H1 (cell line): ENCODE results near the gene USP36. TPM values are rescaled to one million over a fixed set of nuclear protein-coding genes. Genes with fewer than 3 reads are reported as not detected.

Experiments
- CTCF ChIP-seq, 3 experiments: IDR thresholded peaks; 1 replicate in 2 of 3; 2 replicates in 1 of 3; pipeline versions ENCODE4 v1.5.1 to v1.6.1; 2011; ENCODE audit warnings: low read length in 3 of 3, mild to moderate bottlenecking in 3 of 3, inconsistent platforms in 2 of 3, low read depth in 1 of 3, moderate library complexity in 1 of 3; ENCODE audit not compliant: insufficient read depth in 1 of 3; ENCODE audit errors: control extremely low read depth in 1 of 3
- NANOG ChIP-seq: IDR thresholded peaks from 2 replicates; pipeline ENCODE4 v1.6.1; 2011; ENCODE audit warnings: low read length, low read depth, mild to moderate bottlenecking, inconsistent platforms; ENCODE audit not compliant: insufficient read depth, poor library complexity, severe bottlenecking
- polyA plus RNA-seq, 7 experiments: library from polyadenylated mRNA; depleted of rRNA in 3 of 7; stranded (reverse) in 5 of 7; unstranded in 2 of 7; fragments of >200 nt in 5 of 7; fragments of 200-250 nt in 2 of 7; gene quantifications; 1 replicate in 5 of 7; 2 replicates in 1 of 7; 4 replicates in 1 of 7; pipeline versions ENCODE4 v1.2.1 to v1.2.3, GENCODE V29; 2011 to 2013; ENCODE audit warnings: missing spikeins in 2 of 7, mixed read lengths in 2 of 7
- total RNA-seq: library from RNA; stranded (reverse); fragmentation: NEBNext Ultra II Directional; extraction: Animal tissue kit (Norgen Biotek cat#: 25700); gene quantifications from 2 replicates; pipeline ENCODE4 v1.2.1, GENCODE V29; 2021
- TF ChIP-seq, protein P1 (sequence below): IDR thresholded peaks from 2 replicates; pipeline ENCODE4 v1.6.1; 2012; ENCODE audit warnings: low read length, inconsistent platforms
- TF ChIP-seq, protein P2 (sequence below): fragments of 300-600 bp; sonication (generic); IDR thresholded peaks from 2 replicates; pipeline ENCODE4 v1.7.1; 2012; ENCODE audit warnings: low read length, moderate library complexity, mild to moderate bottlenecking, inconsistent platforms; ENCODE audit not compliant: insufficient replicate concordance

The USP36 gene
- total and polyA plus RNA-seq, 2 of the 8 experiments (the other 6 are each of a cell fraction or from before 2014, with no cell fraction given): 40.7 to 67.7 TPM

GRCh38 chr17:78879635-78880186 is 39.1 kb upstream of the USP36 start (continued):
- TF ChIP-seq, protein P1, sequence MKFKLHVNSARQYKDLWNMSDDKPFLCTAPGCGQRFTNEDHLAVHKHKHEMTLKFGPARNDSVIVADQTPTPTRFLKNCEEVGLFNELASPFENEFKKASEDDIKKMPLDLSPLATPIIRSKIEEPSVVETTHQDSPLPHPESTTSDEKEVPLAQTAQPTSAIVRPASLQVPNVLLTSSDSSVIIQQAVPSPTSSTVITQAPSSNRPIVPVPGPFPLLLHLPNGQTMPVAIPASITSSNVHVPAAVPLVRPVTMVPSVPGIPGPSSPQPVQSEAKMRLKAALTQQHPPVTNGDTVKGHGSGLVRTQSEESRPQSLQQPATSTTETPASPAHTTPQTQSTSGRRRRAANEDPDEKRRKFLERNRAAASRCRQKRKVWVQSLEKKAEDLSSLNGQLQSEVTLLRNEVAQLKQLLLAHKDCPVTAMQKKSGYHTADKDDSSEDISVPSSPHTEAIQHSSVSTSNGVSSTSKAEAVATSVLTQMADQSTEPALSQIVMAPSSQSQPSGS: no peak
- TF ChIP-seq NANOG (no peak), CTCF (IDR thresholded peaks at IDR 0.05; ENCODE audit: control extremely low read depth in 1 of 3, insufficient read depth in 1 of 3, low read depth in 1 of 3, low read length in 3 of 3) (no peak)
- TF ChIP-seq, protein P2, sequence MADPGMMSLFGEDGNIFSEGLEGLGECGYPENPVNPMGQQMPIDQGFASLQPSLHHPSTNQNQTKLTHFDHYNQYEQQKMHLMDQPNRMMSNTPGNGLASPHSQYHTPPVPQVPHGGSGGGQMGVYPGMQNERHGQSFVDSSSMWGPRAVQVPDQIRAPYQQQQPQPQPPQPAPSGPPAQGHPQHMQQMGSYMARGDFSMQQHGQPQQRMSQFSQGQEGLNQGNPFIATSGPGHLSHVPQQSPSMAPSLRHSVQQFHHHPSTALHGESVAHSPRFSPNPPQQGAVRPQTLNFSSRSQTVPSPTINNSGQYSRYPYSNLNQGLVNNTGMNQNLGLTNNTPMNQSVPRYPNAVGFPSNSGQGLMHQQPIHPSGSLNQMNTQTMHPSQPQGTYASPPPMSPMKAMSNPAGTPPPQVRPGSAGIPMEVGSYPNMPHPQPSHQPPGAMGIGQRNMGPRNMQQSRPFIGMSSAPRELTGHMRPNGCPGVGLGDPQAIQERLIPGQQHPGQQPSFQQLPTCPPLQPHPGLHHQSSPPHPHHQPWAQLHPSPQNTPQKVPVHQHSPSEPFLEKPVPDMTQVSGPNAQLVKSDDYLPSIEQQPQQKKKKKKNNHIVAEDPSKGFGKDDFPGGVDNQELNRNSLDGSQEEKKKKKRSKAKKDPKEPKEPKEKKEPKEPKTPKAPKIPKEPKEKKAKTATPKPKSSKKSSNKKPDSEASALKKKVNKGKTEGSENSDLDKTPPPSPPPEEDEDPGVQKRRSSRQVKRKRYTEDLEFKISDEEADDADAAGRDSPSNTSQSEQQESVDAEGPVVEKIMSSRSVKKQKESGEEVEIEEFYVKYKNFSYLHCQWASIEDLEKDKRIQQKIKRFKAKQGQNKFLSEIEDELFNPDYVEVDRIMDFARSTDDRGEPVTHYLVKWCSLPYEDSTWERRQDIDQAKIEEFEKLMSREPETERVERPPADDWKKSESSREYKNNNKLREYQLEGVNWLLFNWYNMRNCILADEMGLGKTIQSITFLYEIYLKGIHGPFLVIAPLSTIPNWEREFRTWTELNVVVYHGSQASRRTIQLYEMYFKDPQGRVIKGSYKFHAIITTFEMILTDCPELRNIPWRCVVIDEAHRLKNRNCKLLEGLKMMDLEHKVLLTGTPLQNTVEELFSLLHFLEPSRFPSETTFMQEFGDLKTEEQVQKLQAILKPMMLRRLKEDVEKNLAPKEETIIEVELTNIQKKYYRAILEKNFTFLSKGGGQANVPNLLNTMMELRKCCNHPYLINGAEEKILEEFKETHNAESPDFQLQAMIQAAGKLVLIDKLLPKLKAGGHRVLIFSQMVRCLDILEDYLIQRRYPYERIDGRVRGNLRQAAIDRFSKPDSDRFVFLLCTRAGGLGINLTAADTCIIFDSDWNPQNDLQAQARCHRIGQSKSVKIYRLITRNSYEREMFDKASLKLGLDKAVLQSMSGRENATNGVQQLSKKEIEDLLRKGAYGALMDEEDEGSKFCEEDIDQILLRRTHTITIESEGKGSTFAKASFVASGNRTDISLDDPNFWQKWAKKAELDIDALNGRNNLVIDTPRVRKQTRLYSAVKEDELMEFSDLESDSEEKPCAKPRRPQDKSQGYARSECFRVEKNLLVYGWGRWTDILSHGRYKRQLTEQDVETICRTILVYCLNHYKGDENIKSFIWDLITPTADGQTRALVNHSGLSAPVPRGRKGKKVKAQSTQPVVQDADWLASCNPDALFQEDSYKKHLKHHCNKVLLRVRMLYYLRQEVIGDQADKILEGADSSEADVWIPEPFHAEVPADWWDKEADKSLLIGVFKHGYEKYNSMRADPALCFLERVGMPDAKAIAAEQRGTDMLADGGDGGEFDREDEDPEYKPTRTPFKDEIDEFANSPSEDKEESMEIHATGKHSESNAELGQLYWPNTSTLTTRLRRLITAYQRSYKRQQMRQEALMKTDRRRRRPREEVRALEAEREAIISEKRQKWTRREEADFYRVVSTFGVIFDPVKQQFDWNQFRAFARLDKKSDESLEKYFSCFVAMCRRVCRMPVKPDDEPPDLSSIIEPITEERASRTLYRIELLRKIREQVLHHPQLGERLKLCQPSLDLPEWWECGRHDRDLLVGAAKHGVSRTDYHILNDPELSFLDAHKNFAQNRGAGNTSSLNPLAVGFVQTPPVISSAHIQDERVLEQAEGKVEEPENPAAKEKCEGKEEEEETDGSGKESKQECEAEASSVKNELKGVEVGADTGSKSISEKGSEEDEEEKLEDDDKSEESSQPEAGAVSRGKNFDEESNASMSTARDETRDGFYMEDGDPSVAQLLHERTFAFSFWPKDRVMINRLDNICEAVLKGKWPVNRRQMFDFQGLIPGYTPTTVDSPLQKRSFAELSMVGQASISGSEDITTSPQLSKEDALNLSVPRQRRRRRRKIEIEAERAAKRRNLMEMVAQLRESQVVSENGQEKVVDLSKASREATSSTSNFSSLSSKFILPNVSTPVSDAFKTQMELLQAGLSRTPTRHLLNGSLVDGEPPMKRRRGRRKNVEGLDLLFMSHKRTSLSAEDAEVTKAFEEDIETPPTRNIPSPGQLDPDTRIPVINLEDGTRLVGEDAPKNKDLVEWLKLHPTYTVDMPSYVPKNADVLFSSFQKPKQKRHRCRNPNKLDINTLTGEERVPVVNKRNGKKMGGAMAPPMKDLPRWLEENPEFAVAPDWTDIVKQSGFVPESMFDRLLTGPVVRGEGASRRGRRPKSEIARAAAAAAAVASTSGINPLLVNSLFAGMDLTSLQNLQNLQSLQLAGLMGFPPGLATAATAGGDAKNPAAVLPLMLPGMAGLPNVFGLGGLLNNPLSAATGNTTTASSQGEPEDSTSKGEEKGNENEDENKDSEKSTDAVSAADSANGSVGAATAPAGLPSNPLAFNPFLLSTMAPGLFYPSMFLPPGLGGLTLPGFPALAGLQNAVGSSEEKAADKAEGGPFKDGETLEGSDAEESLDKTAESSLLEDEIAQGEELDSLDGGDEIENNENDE: no peak
- TF ChIP-seq, all 59 proteins: peak for 0
